ENCODE data around the gene SETD9. TPM values are rescaled to one million over a fixed set of nuclear protein-coding genes. Genes with fewer than 3 reads are reported as not detected.

SETD9 gene
- total and polyA plus RNA-seq, 2 of the 13 experiments (the other 11 are each of a cell fraction or from before 2014, with no cell fraction given): 4.8 to 17.8 TPM

DNA sequence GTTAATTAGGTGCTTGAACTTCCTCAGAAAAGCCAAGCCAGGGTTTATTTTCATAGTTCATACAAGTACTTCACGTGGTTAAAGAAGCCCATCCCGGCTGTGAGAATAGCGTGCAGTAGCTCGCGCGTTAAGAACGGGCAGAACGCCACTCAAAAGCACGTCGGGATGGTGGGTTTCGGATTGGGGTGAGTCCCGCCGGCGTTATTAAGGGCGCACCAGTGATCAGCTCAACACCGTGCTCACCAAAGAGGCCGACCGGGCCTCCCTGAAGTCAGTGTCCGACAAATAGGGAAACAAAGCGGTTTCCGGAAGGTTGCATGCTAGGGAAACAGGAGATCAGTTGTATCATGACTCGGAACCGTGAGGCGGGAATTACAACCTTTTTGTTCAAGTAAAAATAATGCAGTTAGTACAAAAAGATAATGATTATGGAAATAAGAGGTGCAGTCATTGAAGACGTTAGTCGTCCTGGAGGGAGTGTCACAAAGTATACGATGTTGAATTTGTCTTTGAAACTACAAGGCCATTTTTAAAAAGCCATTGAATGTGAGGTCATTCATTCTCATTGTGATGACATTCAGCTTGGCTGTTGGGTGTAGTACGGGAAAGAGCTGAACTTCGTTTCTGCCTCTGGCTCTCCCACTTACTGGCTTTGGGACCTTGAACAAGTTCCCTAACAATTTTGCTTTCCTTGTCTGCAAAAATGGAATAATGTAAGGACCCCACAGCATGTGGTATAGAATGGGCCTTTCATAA, 992 bp downstream of the SETD9 start (continued):
- TF ChIP-seq TRIM24 (CRISPR knock-in tag; IDR thresholded peaks at IDR 0.05) (no peak), ZBTB1 (CRISPR knock-in tag; IDR thresholded peaks at IDR 0.05; ENCODE audit: borderline replicate concordance) (no peak), TOE1 (CRISPR knock-in tag; IDR thresholded peaks at IDR 0.05) (no peak), ZNF44 (CRISPR knock-in tag; IDR thresholded peaks at IDR 0.05) (no peak), ZNF205 (CRISPR knock-in tag; IDR thresholded peaks at IDR 0.05) (no peak), PHF20 (CRISPR knock-in tag; IDR thresholded peaks at IDR 0.05) (no peak), KMT2B (CRISPR knock-in tag; IDR thresholded peaks at IDR 0.05) (peak; percentile 71; the same call in 1 of the 2 replicates), ZNF530 (CRISPR knock-in tag; IDR thresholded peaks at IDR 0.05; ENCODE audit: low read depth) (no peak), FOXO1 (CRISPR knock-in tag; IDR thresholded peaks at IDR 0.05) (no peak), ZMAT3 (CRISPR knock-in tag; conservative IDR thresholded peaks at IDR 0.05) (no peak)
- TF ChIP-seq, protein P1, sequence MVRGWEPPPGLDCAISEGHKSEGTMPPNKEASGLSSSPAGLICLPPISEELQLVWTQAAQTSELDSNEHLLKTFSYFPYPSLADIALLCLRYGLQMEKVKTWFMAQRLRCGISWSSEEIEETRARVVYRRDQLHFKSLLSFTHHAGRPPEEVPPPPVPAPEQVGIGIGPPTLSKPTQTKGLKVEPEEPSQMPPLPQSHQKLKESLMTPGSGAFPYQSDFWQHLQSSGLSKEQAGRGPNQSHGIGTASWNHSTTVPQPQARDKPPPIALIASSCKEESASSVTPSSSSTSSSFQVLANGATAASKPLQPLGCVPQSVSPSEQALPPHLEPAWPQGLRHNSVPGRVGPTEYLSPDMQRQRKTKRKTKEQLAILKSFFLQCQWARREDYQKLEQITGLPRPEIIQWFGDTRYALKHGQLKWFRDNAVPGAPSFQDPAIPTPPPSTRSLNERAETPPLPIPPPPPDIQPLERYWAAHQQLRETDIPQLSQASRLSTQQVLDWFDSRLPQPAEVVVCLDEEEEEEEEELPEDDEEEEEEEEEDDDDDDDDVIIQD (CRISPR knock-in tag; IDR thresholded peaks at IDR 0.05; ENCODE audit: low read depth): no peak
- TF ChIP-seq, protein P2, sequence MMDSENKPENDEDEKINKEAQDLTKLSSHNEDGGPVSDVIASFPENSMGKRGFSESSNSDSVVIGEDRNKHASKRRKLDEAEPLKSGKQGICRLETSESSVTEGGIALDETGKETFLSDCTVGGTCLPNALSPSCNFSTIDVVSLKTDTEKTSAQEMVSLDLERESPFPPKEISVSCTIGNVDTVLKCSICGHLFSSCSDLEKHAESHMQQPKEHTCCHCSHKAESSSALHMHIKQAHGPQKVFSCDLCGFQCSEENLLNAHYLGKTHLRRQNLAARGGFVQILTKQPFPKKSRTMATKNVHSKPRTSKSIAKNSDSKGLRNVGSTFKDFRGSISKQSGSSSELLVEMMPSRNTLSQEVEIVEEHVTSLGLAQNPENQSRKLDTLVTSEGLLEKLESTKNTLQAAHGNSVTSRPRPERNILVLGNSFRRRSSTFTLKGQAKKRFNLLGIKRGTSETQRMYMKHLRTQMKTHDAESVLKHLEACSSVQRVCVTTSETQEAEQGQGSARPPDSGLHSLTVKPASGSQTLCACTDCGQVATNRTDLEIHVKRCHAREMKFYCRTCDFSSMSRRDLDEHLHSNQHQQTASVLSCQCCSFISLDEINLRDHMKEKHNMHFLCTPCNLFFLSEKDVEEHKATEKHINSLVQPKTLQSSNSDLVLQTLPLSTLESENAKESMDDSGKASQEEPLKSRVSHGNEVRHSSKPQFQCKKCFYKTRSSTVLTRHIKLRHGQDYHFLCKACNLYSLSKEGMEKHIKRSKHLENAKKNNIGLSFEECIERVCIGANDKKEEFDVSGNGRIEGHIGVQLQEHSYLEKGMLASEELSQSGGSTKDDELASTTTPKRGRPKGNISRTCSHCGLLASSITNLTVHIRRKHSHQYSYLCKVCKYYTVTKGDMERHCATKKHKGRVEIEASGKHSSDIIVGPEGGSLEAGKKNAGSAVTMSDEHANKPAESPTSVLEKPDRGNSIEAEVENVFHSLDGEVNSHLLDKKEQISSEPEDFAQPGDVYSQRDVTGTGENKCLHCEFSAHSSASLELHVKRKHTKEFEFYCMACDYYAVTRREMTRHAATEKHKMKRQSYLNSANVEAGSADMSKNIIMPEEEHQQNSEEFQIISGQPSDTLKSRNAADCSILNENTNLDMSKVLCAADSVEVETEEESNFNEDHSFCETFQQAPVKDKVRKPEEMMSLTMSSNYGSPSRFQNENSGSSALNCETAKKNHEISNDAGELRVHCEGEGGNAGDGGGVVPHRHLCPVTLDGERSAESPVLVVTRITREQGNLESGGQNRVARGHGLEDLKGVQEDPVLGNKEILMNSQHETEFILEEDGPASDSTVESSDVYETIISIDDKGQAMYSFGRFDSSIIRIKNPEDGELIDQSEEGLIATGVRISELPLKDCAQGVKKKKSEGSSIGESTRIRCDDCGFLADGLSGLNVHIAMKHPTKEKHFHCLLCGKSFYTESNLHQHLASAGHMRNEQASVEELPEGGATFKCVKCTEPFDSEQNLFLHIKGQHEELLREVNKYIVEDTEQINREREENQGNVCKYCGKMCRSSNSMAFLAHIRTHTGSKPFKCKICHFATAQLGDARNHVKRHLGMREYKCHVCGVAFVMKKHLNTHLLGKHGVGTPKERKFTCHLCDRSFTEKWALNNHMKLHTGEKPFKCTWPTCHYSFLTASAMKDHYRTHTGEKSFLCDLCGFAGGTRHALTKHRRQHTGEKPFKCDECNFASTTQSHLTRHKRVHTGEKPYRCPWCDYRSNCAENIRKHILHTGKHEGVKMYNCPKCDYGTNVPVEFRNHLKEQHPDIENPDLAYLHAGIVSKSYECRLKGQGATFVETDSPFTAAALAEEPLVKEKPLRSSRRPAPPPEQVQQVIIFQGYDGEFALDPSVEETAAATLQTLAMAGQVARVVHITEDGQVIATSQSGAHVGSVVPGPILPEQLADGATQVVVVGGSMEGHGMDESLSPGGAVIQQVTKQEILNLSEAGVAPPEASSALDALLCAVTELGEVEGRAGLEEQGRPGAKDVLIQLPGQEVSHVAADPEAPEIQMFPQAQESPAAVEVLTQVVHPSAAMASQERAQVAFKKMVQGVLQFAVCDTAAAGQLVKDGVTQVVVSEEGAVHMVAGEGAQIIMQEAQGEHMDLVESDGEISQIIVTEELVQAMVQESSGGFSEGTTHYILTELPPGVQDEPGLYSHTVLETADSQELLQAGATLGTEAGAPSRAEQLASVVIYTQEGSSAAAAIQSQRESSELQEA (CRISPR knock-in tag; IDR thresholded peaks at IDR 0.05; ENCODE audit: not compliant biosample characterization): peak; percentile 58
- TF ChIP-seq, protein P3, sequence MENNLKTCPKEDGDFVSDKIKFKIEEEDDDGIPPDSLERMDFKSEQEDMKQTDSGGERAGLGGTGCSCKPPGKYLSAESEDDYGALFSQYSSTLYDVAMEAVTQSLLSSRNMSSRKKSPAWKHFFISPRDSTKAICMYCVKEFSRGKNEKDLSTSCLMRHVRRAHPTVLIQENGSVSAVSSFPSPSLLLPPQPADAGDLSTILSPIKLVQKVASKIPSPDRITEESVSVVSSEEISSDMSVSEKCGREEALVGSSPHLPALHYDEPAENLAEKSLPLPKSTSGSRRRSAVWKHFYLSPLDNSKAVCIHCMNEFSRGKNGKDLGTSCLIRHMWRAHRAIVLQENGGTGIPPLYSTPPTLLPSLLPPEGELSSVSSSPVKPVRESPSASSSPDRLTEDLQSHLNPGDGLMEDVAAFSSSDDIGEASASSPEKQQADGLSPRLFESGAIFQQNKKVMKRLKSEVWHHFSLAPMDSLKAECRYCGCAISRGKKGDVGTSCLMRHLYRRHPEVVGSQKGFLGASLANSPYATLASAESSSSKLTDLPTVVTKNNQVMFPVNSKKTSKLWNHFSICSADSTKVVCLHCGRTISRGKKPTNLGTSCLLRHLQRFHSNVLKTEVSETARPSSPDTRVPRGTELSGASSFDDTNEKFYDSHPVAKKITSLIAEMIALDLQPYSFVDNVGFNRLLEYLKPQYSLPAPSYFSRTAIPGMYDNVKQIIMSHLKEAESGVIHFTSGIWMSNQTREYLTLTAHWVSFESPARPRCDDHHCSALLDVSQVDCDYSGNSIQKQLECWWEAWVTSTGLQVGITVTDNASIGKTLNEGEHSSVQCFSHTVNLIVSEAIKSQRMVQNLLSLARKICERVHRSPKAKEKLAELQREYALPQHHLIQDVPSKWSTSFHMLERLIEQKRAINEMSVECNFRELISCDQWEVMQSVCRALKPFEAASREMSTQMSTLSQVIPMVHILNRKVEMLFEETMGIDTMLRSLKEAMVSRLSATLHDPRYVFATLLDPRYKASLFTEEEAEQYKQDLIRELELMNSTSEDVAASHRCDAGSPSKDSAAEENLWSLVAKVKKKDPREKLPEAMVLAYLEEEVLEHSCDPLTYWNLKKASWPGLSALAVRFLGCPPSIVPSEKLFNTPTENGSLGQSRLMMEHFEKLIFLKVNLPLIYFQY (CRISPR knock-in tag; IDR thresholded peaks at IDR 0.05; ENCODE audit: borderline replicate concordance): no peak
- TF ChIP-seq, protein P4, sequence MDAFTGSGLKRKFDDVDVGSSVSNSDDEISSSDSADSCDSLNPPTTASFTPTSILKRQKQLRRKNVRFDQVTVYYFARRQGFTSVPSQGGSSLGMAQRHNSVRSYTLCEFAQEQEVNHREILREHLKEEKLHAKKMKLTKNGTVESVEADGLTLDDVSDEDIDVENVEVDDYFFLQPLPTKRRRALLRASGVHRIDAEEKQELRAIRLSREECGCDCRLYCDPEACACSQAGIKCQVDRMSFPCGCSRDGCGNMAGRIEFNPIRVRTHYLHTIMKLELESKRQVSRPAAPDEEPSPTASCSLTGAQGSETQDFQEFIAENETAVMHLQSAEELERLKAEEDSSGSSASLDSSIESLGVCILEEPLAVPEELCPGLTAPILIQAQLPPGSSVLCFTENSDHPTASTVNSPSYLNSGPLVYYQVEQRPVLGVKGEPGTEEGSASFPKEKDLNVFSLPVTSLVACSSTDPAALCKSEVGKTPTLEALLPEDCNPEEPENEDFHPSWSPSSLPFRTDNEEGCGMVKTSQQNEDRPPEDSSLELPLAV (CRISPR knock-in tag; conservative IDR thresholded peaks at IDR 0.05; ENCODE audit: low read depth): no peak

Data from HepG2 (cell line).